HCT116 (cell line): Measurements from ENCODE around the gene ADAMTS6. TPM values are rescaled to one million over a fixed set of nuclear protein-coding genes. Genes with fewer than 3 reads are reported as not detected.

Source experiments
- ATAC-seq: fragments of 200-7000 bp; cut with Tn5 transposase; 2 replicates; pipeline ENCODE4 v1.9.1; 2020; ENCODE audit warnings: mild to moderate bottlenecking, moderate library complexity
- BruUV-seq: library from RNA; stranded (reverse); fragments of 400-500 nt; replicated peaks from 2 replicates; lab custom pipeline; 2021; lab: Mats Ljungman, UMichigan
- CTCF ChIA-PET: fragments of 300-600 bp; sonication (Branson Sonifier 250); formaldehyde crosslinking; loops from one replicate; lab custom pipeline; 2021; ENCODE audit warnings: antibody characterized with exemption; lab: Charles Lee
- POLR2A ChIA-PET: fragments of 300-600, 350-600 bp; sonication (Branson Sonifier 250); formaldehyde crosslinking; loops from one replicate; lab custom pipeline; 2021; ENCODE audit warnings: antibody characterized with exemption; lab: Charles Lee
- RAD21 ChIA-PET, 2 experiments: fragments of 300-600 bp; sonication (Branson Sonifier 250); formaldehyde crosslinking; loops; one replicate each; lab custom pipeline; 2023; ENCODE audit warnings: low total read pairs in 2 of 2; ENCODE audit not compliant: uncharacterized antibody in 2 of 2, unreplicated experiment in 2 of 2, low non-redundant PET in 1 of 2; lab: Charles Lee
- DNase-seq: peaks from one replicate; pipeline ENCODE4 v3.0.0-alpha.2; 2010; ENCODE audit warnings: low read depth, low spot score
- H2AFZ ChIP-seq: fragments of 200-600 bp; shearing (Covaris generic), sonication (generic); 2 replicates; pipeline ENCODE4 v1.6.1; 2017; ENCODE audit warnings: low read depth, mixed run types, mixed read lengths, antibody characterized with exemption, low read length; ENCODE audit not compliant: poor library complexity, severe bottlenecking
- H3K27ac ChIP-seq: 2 replicates; pipeline ENCODE4 v1.5.1; 2012; ENCODE audit warnings: low read depth, low read length
- H3K27me3 ChIP-seq: fragments of 200-600 bp; sonication (generic); 2 replicates; pipeline ENCODE4 v1.6.1; 2016; ENCODE audit warnings: mixed run types, low read length, mixed read lengths; ENCODE audit not compliant: insufficient read depth
- H3K36me3 ChIP-seq, 2 experiments: fragments of 200-500 bp in 1 of 2; fragments of 200-600 bp in 1 of 2; sonication (Bioruptor generic) in 1 of 2; sonication (generic) in 1 of 2; 2 replicates each; pipeline versions ENCODE4 v1.5.1 to v1.6.1; 2014 to 2016; ENCODE audit warnings: low read length in 2 of 2, inconsistent platforms in 1 of 2, mixed read lengths in 1 of 2, mixed run types in 1 of 2; ENCODE audit not compliant: insufficient read depth in 2 of 2, control insufficient read depth in 1 of 2
- H3K4me1 ChIP-seq, 2 experiments: fragments of 200-600 bp in 1 of 2; sonication (generic) in 1 of 2; 2 replicates each; pipeline versions ENCODE4 v1.5.1 to v1.6.1; 2012 to 2017; ENCODE audit warnings: low read length in 2 of 2, inconsistent platforms in 1 of 2, mild to moderate bottlenecking in 1 of 2, mixed read lengths in 1 of 2, mixed run types in 1 of 2, moderate library complexity in 1 of 2; ENCODE audit not compliant: insufficient read depth in 2 of 2, control insufficient read depth in 1 of 2
- H3K4me2 ChIP-seq: fragments of 200-600 bp; sonication (generic); 2 replicates; pipeline ENCODE4 v1.6.1; 2017; ENCODE audit warnings: mixed run types, low read length, mixed read lengths
- H3K4me3 ChIP-seq, 2 experiments: fragments of 200-600 bp in 1 of 2; sonication (generic) in 1 of 2; replicated peaks in 1 of 2; 2 replicates each; pipeline ENCODE4 v1.5.1; 2011 to 2016; ENCODE audit warnings: low read length in 2 of 2, control low read depth in 1 of 2, low read depth in 1 of 2, mild to moderate bottlenecking in 1 of 2, mixed read lengths in 1 of 2, mixed run types in 1 of 2
- H3K79me2 ChIP-seq: fragments of 200-600 bp; sonication (generic); 2 replicates; pipeline ENCODE4 v1.6.1; 2017; ENCODE audit warnings: mild to moderate bottlenecking, mixed run types, low read length, moderate library complexity, mixed read lengths; ENCODE audit not compliant: insufficient read depth
- H3K9ac ChIP-seq: fragments of 200-600 bp; sonication (generic); 2 replicates; pipeline ENCODE4 v1.6.1; 2016; ENCODE audit warnings: low read length, mixed read lengths
- H3K9me2 ChIP-seq: fragments of 200-600 bp; sonication (generic), shearing (Covaris generic); 2 replicates; pipeline ENCODE4 v1.6.1; 2017; ENCODE audit warnings: mixed run types, mild to moderate bottlenecking, moderate library complexity; ENCODE audit not compliant: insufficient read depth
- H3K9me3 ChIP-seq, 2 experiments: fragments of 200-500 bp in 1 of 2; fragments of 200-600 bp in 1 of 2; sonication (Bioruptor generic) in 1 of 2; sonication (generic) in 1 of 2; 2 replicates each; pipeline ENCODE4 v1.6.1; 2014 to 2017; ENCODE audit warnings: low read length in 2 of 2, mixed read lengths in 2 of 2, inconsistent platforms in 1 of 2, low read depth in 1 of 2, mild to moderate bottlenecking in 1 of 2, mixed run types in 1 of 2, moderate library complexity in 1 of 2; ENCODE audit not compliant: control insufficient read depth in 1 of 2, insufficient read depth in 1 of 2
- H4K20me1 ChIP-seq: fragments of 200-600 bp; sonication (generic), shearing (Covaris generic); 2 replicates; pipeline ENCODE4 v1.6.1; 2017; ENCODE audit warnings: mixed run types, mild to moderate bottlenecking, moderate library complexity; ENCODE audit not compliant: insufficient read depth
- ATF3 ChIP-seq: IDR thresholded peaks from 2 replicates; pipeline ENCODE4 v1.6.1; 2012
- CBX3 ChIP-seq: IDR thresholded peaks from 2 replicates; pipeline ENCODE4 v1.6.1; 2012; ENCODE audit warnings: low read depth
- CTCF ChIP-seq, 3 experiments: fragments of 200-600 bp in 1 of 3; sonication (generic) in 1 of 3; IDR thresholded peaks in 2 of 3; conservative IDR thresholded peaks in 1 of 3; 2 replicates each; pipeline ENCODE4 v1.5.1; 2012 to 2017; ENCODE audit warnings: low read depth in 2 of 3, low read length in 2 of 3, antibody characterized with exemption in 1 of 3, borderline replicate concordance in 1 of 3, control low read depth in 1 of 3, mild to moderate bottlenecking in 1 of 3, mixed read lengths in 1 of 3, mixed run types in 1 of 3, moderate library complexity in 1 of 3; ENCODE audit not compliant: insufficient read depth in 1 of 3
- EGR1 ChIP-seq: IDR thresholded peaks from 2 replicates; pipeline ENCODE4 v1.6.1; 2012; ENCODE audit warnings: low read depth
- ELF1 ChIP-seq: IDR thresholded peaks from 2 replicates; pipeline ENCODE4 v1.6.1; 2012; ENCODE audit warnings: low read depth, borderline replicate concordance
- EZH2phosphoT487 ChIP-seq: fragments of 200-600 bp; IDR thresholded peaks from 2 replicates; pipeline ENCODE4 v1.6.1; 2018; ENCODE audit warnings: antibody characterized with exemption, borderline replicate concordance
- FOSL1 ChIP-seq: IDR thresholded peaks from 2 replicates; pipeline ENCODE4 v1.6.1; 2012; ENCODE audit warnings: low read depth
- JUND ChIP-seq: IDR thresholded peaks from 2 replicates; pipeline ENCODE4 v1.6.1; 2012
- MAX ChIP-seq: IDR thresholded peaks from 2 replicates; pipeline ENCODE4 v1.6.1; 2012
- POLR2A ChIP-seq: IDR thresholded peaks from 2 replicates; pipeline ENCODE4 v1.7.0; 2011; ENCODE audit warnings: borderline replicate concordance; ENCODE audit not compliant: insufficient read depth, insufficient read length; ENCODE audit errors: extremely low read depth
- POLR2AphosphoS5 ChIP-seq: IDR thresholded peaks from 2 replicates; pipeline ENCODE4 v1.6.1; 2011; ENCODE audit warnings: mild to moderate bottlenecking, low read depth, low read length, moderate library complexity
- RAD21 ChIP-seq: IDR thresholded peaks from 2 replicates; pipeline ENCODE4 v1.6.1; 2012; ENCODE audit warnings: low read depth, mild to moderate bottlenecking
- REST ChIP-seq: IDR thresholded peaks from 2 replicates; pipeline ENCODE4 v1.6.1; 2012; ENCODE audit warnings: low read depth
- SIN3A ChIP-seq: IDR thresholded peaks from 2 replicates; pipeline ENCODE4 v1.6.1; 2012; ENCODE audit warnings: low read depth
- SP1 ChIP-seq: IDR thresholded peaks from 2 replicates; pipeline ENCODE4 v1.6.1; 2012; ENCODE audit warnings: low read depth
- TCF7L2 ChIP-seq: IDR thresholded peaks from 2 replicates; pipeline ENCODE4 v1.7.0; 2011; ENCODE audit warnings: borderline replicate concordance, inconsistent platforms; ENCODE audit not compliant: insufficient read depth, insufficient read length; ENCODE audit errors: extremely low read depth
- YY1 ChIP-seq: IDR thresholded peaks from 2 replicates; pipeline ENCODE4 v1.6.1; 2011; ENCODE audit warnings: low read length, low read depth, moderate library complexity, mild to moderate bottlenecking; ENCODE audit not compliant: insufficient replicate concordance; ENCODE audit errors: extremely low read depth
- ZBTB33 ChIP-seq: IDR thresholded peaks from 2 replicates; pipeline ENCODE4 v1.6.1; 2011; ENCODE audit warnings: mild to moderate bottlenecking, low read length, moderate library complexity; ENCODE audit not compliant: insufficient replicate concordance; ENCODE audit errors: extremely low read depth
- ZFX ChIP-seq: fragments of 450-650 bp; IDR thresholded peaks from 2 replicates; pipeline ENCODE4 v1.6.1; 2017
- ZNF274 ChIP-seq: fragments of 200-500 bp; sonication (Bioruptor generic); IDR thresholded peaks from 2 replicates; pipeline ENCODE4 v1.6.1; 2014; ENCODE audit warnings: mild to moderate bottlenecking, low read depth, low read length, inconsistent platforms
- intact Hi-C: fragments of 100-400 bp; cut with micrococcal nuclease; formaldehyde crosslinking; loops from 2 replicates; pipeline ENCODE4 v1.10.0; 2022
- total RNA-seq: library from RNA; stranded (reverse); gene quantifications from one replicate; pipeline ENCODE4 v1.2.1, GENCODE V29; 2021; ENCODE audit not compliant: unreplicated experiment

Gene ADAMTS6
- total RNA-seq, 1 experiment from 2014 or later, result 0.93 TPM

- TF ChIP-seq POLR2A (no peak), POLR2AphosphoS5 (no peak)
These were observed 147.6 kb downstream of the ADAMTS6 start (continued) for GRCh38 chr5:65334077-65334476.

GRCh38 chr5:65332591-65332990, 149.1 kb downstream of the ADAMTS6 start:
- H2AFZ ChIP-seq, result no peak overlapping the region
- intact Hi-C loops, result no loop called here
- no peaks in the 10 kb centered on the region for H3K9me2 ChIP-seq
- H3K9me3 ChIP-seq, result no peaks in the 10 kb centered on the region
- H3K27ac ChIP-seq, result no peak overlapping the region
- no peaks in the 10 kb centered on the region for H3K27me3 ChIP-seq
- CTCF ChIA-PET, result no interaction called here
- ATAC-seq, result no peak
- POLR2A ChIA-PET, result no interaction called here
- no peaks in the 10 kb centered on the region for H3K79me2 ChIP-seq
- H3K9ac ChIP-seq, result no peak overlapping the region
- no peak overlapping the region for H3K4me3 ChIP-seq
- RAD21 ChIA-PET, result no interaction called here
- no peaks in the 10 kb centered on the region for H4K20me1 ChIP-seq
- BruUV-seq, result no TSS peak
- H3K36me3 ChIP-seq, result no peaks in the 10 kb centered on the region
- H3K4me2 ChIP-seq, result no peak overlapping the region
- H3K4me1 ChIP-seq, result no peaks in the 10 kb centered on the region
- DNase-seq, result no peak
- no peak for TF ChIP-seq FOSL1
- no peak for TF ChIP-seq SP1
- no peak for TF ChIP-seq TCF7L2
- no peak for TF ChIP-seq EGR1
- TF ChIP-seq RAD21, result no peak
- no peak for TF ChIP-seq MAX
- TF ChIP-seq SIN3A, result no peak
- no peak for TF ChIP-seq JUND
- TF ChIP-seq CBX3, result no peak
- TF ChIP-seq EZH2phosphoT487, result no peak
- TF ChIP-seq CTCF (IDR thresholded peaks at IDR 0.05 in 2 of 3, conservative IDR thresholded peaks at IDR 0.05 in 1 of 3; ENCODE audit: borderline replicate concordance in 1 of 3, insufficient read depth in 1 of 3, low read depth in 2 of 3, low read length in 2 of 3), result no peak
- TF ChIP-seq ATF3, result no peak
- no peak for TF ChIP-seq ZNF274
- no peak for TF ChIP-seq ZBTB33
- no peak for TF ChIP-seq YY1
- TF ChIP-seq POLR2AphosphoS5, result no peak
- TF ChIP-seq ZFX, result no peak
- no peak for TF ChIP-seq REST
- no peak for TF ChIP-seq ELF1
